ENCODE data around the gene KCNQ2.

DNA sequence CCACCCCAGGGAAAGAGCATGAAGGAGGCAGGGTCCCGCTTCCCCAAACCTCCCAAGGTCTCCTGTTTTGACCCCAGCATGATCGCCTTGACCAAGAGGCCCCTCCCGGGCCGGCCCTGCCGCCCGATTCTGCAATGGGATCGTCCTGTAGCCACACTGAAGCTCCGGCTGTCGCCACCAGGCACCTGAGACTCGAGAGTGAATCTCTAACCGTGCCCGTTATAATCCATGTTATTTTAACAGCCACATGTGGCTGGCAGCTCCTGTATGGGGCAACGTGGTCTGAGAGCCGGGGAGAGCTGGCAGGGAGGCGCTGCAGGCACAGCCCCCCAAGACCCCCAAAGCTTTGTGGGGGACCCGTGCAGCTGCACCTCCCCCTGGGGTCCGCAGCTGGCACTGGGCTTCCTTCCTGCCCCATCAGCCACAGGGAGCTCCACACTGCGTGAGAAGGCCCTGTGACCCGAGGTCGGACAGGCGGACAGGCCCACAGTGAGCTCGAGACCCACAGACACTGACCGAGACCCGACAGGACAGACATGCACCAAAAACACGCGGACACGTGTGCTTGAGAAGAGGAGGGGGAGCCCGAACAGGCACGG lies 51.3 kb downstream of the KCNQ2 start:
- TF ChIP-seq, protein P1, sequence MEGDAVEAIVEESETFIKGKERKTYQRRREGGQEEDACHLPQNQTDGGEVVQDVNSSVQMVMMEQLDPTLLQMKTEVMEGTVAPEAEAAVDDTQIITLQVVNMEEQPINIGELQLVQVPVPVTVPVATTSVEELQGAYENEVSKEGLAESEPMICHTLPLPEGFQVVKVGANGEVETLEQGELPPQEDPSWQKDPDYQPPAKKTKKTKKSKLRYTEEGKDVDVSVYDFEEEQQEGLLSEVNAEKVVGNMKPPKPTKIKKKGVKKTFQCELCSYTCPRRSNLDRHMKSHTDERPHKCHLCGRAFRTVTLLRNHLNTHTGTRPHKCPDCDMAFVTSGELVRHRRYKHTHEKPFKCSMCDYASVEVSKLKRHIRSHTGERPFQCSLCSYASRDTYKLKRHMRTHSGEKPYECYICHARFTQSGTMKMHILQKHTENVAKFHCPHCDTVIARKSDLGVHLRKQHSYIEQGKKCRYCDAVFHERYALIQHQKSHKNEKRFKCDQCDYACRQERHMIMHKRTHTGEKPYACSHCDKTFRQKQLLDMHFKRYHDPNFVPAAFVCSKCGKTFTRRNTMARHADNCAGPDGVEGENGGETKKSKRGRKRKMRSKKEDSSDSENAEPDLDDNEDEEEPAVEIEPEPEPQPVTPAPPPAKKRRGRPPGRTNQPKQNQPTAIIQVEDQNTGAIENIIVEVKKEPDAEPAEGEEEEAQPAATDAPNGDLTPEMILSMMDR (IDR thresholded peaks at IDR 0.05 in 8 of 11, conservative IDR thresholded peaks at IDR 0.05 in 3 of 11) = no peak
- no peak for TF ChIP-seq POLR2AphosphoS5 (IDR thresholded peaks at IDR 0.05)

Data from spleen (tissue), 7 donors.